Endothelial cell of umbilical vein (primary cell): ENCODE measurements around the gene HDAC4. TPM values are rescaled to one million over a fixed set of nuclear protein-coding genes. Genes with fewer than 3 reads are reported as not detected.

Experiments
- BruUV-seq: library from RNA; stranded (reverse); fragments of 400-500 nt; replicated peaks from 2 replicates; lab custom pipeline; 2021; lab: Mats Ljungman, UMichigan
- CTCF ChIA-PET: fragments of 300-600, 350-600 bp; sonication (Branson Sonifier 250); formaldehyde crosslinking; loops from one replicate; lab custom pipeline; 2021; ENCODE audit warnings: antibody characterized with exemption, inconsistent platforms; lab: Charles Lee
- POLR2A ChIA-PET: fragments of 300-600, 350-600 bp; sonication (Branson Sonifier 250); formaldehyde crosslinking; loops from one replicate; lab custom pipeline; 2021; ENCODE audit warnings: antibody characterized with exemption, inconsistent platforms; lab: Charles Lee
- DNase-seq: peaks from one replicate; pipeline ENCODE4 v3.0.0-alpha.2; 2011; ENCODE audit warnings: low read depth, low spot score
- FAIRE-seq: peaks from 2 replicates; lab custom pipeline; 2011; peaks lifted over from hg19 to GRCh38; lab: Jason Lieb, UNC
- H2AFZ ChIP-seq: 2 replicates; pipeline ENCODE4 v1.6.0; 2012; ENCODE audit warnings: low read depth, low read length, control low read depth, inconsistent platforms
- H3K27ac ChIP-seq: 2 replicates; pipeline ENCODE4 v1.5.1; 2011; ENCODE audit warnings: low read depth, mild to moderate bottlenecking, control low read depth, low read length, moderate library complexity; ENCODE audit not compliant: insufficient read depth
- H3K27me3 ChIP-seq, 2 experiments: 2 replicates each; pipeline versions ENCODE4 v1.6.0 to v1.6.1; 2011; ENCODE audit warnings: low read length in 2 of 2, mixed read lengths in 1 of 2; ENCODE audit not compliant: control insufficient read depth in 2 of 2, insufficient read depth in 2 of 2
- H3K36me3 ChIP-seq, 2 experiments: 2 replicates in 1 of 2; 3 replicates in 1 of 2; pipeline ENCODE4 v1.5.1; 2011; ENCODE audit warnings: low read length in 2 of 2, mild to moderate bottlenecking in 1 of 2, moderate library complexity in 1 of 2; ENCODE audit not compliant: control insufficient read depth in 2 of 2, insufficient read depth in 2 of 2; ENCODE audit errors: extremely low read depth in 1 of 2
- H3K4me1 ChIP-seq: 3 replicates; pipeline ENCODE4 v1.5.1; 2011; ENCODE audit warnings: mild to moderate bottlenecking, low read length; ENCODE audit not compliant: control insufficient read depth, insufficient read depth; ENCODE audit errors: extremely low read depth
- H3K4me2 ChIP-seq: 2 replicates; pipeline ENCODE4 v1.6.1; 2011; ENCODE audit warnings: low read length, control low read depth, mixed read lengths; ENCODE audit not compliant: insufficient read depth
- H3K4me3 ChIP-seq, 3 experiments: fragments of 200-600 bp in 1 of 3; sonication (generic), shearing (Covaris generic) in 1 of 3; replicated peaks in 1 of 3; 2 replicates each; pipeline ENCODE4 v1.5.1; 2011 to 2016; ENCODE audit warnings: control low read depth in 3 of 3, low read length in 3 of 3, mild to moderate bottlenecking in 2 of 3, inconsistent platforms in 1 of 3, low read depth in 1 of 3, moderate library complexity in 1 of 3; ENCODE audit not compliant: insufficient read depth in 1 of 3
- H3K79me2 ChIP-seq: 2 replicates; pipeline ENCODE4 v1.6.0; 2012; ENCODE audit warnings: low read length, inconsistent platforms; ENCODE audit not compliant: control insufficient read depth, insufficient read depth
- H3K9ac ChIP-seq: replicated peaks from 2 replicates; pipeline ENCODE3; 2011; ENCODE audit warnings: low read length, control low read depth; ENCODE audit not compliant: insufficient read depth; ENCODE audit errors: extremely low read depth
- H3K9me1 ChIP-seq: replicated peaks from 3 replicates; pipeline ENCODE4 v1.6.0; 2011; ENCODE audit warnings: mild to moderate bottlenecking, low read length; ENCODE audit not compliant: control insufficient read depth, insufficient read depth; ENCODE audit errors: extremely low read depth
- H3K9me3 ChIP-seq: replicated peaks from 2 replicates; pipeline ENCODE4 v1.5.1; 2012; ENCODE audit warnings: low read length, inconsistent platforms; ENCODE audit not compliant: control insufficient read depth, insufficient read depth
- H4K20me1 ChIP-seq: replicated peaks from 2 replicates; pipeline ENCODE3; 2011; ENCODE audit warnings: mild to moderate bottlenecking, low read length; ENCODE audit not compliant: control insufficient read depth, insufficient read depth; ENCODE audit errors: extremely low read depth
- EZH2 ChIP-seq: IDR thresholded peaks from 2 replicates; pipeline ENCODE4 v1.6.1; 2012; ENCODE audit warnings: borderline replicate concordance, low read depth, mild to moderate bottlenecking, moderate library complexity, low read length, inconsistent platforms; ENCODE audit not compliant: severe bottlenecking
- FOS ChIP-seq: IDR thresholded peaks from 2 replicates; pipeline ENCODE4 v1.6.1; 2011; ENCODE audit warnings: mild to moderate bottlenecking, low read length, moderate library complexity, borderline replicate concordance; ENCODE audit not compliant: insufficient read depth
- GATA2 ChIP-seq: IDR thresholded peaks from 2 replicates; pipeline ENCODE4 v1.7.0; 2011; ENCODE audit warnings: low read depth, mild to moderate bottlenecking, moderate library complexity, mixed read lengths, low read length; ENCODE audit not compliant: insufficient read length, insufficient read depth
- JUN ChIP-seq: IDR thresholded peaks from 2 replicates; pipeline ENCODE4 v1.6.1; 2011; ENCODE audit warnings: borderline replicate concordance, low read depth; ENCODE audit not compliant: insufficient read length, insufficient read depth
- MYC ChIP-seq: IDR thresholded peaks from one replicate; pipeline ENCODE4 v1.6.1; 2011; ENCODE audit warnings: mild to moderate bottlenecking, low read depth, low read length
- POLR2A ChIP-seq: IDR thresholded peaks from 2 replicates; pipeline ENCODE4 v1.6.1; 2012; ENCODE audit warnings: low read depth, mild to moderate bottlenecking, control low read depth, low read length
- POLR2AphosphoS5 ChIP-seq: IDR thresholded peaks from 2 replicates; pipeline ENCODE4 v1.6.1; 2012; ENCODE audit warnings: low read depth, mild to moderate bottlenecking, control low read depth, low read length, moderate library complexity; ENCODE audit not compliant: insufficient read depth
- dilution Hi-C: fragments of 300-500 bp; cut with MboI; formaldehyde crosslinking; loops from one replicate; pipeline ENCODE4 v1.15.0; 2019; ENCODE audit warnings: low sequenced_read_pairs; ENCODE audit not compliant: extremely low pct_ligation_motif_present
- intact Hi-C: fragments of 100-400 bp; cut with micrococcal nuclease; formaldehyde crosslinking; loops from one replicate; pipeline ENCODE4 v1.10.0; 2022
- polyA plus RNA-seq, 4 experiments: library from polyadenylated mRNA; depleted of rRNA in 3 of 4; stranded (reverse) in 3 of 4; unstranded in 1 of 4; fragments of >200 nt; gene quantifications; 2 replicates each; pipeline versions ENCODE4 v1.2.1 to v1.2.3, GENCODE V29; 2011 to 2012; ENCODE audit warnings: missing spikeins in 1 of 4
- total RNA-seq: library from RNA; stranded (reverse); gene quantifications from 2 replicates; pipeline ENCODE4 v1.2.3, GENCODE V29; 2021
- TF ChIP-seq, protein P1 (sequence below): IDR thresholded peaks from 2 replicates; pipeline ENCODE4 v1.6.1; 2011; ENCODE audit not compliant: insufficient read depth, insufficient read length
- TF ChIP-seq, protein P2 (sequence below), 2 donors: IDR thresholded peaks; 1 replicate in 1 of 2; 2 replicates in 1 of 2; pipeline ENCODE4 v1.5.1; 2011; ENCODE audit warnings: low read length in 2 of 2, mild to moderate bottlenecking in 2 of 2, moderate library complexity in 2 of 2, control low read depth in 1 of 2, inconsistent platforms in 1 of 2, low read depth in 1 of 2; ENCODE audit not compliant: insufficient read depth in 1 of 2; ENCODE audit errors: extremely low read depth in 1 of 2

The HDAC4 gene
- total and polyA plus RNA-seq, 2 donors (not counting 3 experiments of a cell fraction or from before 2014, with no cell fraction given): 13.4 to 33.0 TPM

DNA sequence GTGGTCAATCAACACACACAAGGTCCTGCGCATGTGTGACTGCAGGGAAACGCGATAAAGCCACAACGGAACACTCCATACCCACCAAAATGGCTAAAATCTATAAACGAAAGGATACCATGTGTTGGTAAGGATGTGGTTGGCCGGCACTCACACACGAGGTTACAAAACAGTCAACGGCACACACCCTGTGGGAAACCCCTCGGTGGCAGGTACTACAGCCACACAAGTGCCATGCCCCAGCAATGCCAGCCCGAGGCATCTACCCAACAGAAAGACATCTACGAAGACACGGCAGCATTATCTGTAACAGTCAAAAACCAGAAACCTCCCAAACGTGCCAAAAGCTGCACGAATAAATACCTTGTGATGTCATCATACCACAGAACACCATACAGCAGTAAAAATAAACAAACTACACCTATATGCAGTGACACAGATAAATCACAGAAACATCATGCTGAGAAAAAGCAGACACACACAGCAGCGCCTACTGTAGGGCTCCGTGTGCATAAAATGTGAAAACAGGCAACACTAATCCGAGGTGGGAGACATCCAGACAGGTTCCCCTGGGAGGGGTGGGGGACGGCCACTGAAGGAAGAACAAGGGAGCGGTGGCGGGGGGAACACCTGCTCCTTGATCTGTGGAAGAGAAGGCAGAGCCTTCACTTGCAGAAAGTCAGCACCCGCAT is 36.7 kb downstream of the HDAC4 start:
- Histone ChIP-seq H3K79me2 (no peaks in the 10 kb centered on the region), H3K9me1 (no peaks in the 10 kb centered on the region), H3K9ac (no peak overlapping the region), H3K4me2 (no peak overlapping the region), H2AFZ (no peak overlapping the region), H3K27ac (no peak overlapping the region), H3K9me3 (no peaks in the 10 kb centered on the region), H3K36me3 (no peaks in the 10 kb centered on the region), H3K27me3 (no peaks in the 10 kb centered on the region), H3K4me3 (no peak overlapping the region), H4K20me1 (no peaks in the 10 kb centered on the region), H3K4me1 (no peaks in the 10 kb centered on the region)
- no TSS peak for BruUV-seq
- no peak for DNase-seq
- no peak for FAIRE-seq
- intact Hi-C loops: no loop called here
- ChIA-PET CTCF (no interaction called here), POLR2A (no interaction called here)
- dilution Hi-C loops: no loop called here
- TF ChIP-seq POLR2AphosphoS5 (no peak), FOS (no peak), POLR2A (no peak), JUN (no peak), MYC (no peak), EZH2 (no peak), GATA2 (no peak)
- TF ChIP-seq, protein P1, sequence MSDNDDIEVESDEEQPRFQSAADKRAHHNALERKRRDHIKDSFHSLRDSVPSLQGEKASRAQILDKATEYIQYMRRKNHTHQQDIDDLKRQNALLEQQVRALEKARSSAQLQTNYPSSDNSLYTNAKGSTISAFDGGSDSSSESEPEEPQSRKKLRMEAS: no peak
- TF ChIP-seq, protein P2, sequence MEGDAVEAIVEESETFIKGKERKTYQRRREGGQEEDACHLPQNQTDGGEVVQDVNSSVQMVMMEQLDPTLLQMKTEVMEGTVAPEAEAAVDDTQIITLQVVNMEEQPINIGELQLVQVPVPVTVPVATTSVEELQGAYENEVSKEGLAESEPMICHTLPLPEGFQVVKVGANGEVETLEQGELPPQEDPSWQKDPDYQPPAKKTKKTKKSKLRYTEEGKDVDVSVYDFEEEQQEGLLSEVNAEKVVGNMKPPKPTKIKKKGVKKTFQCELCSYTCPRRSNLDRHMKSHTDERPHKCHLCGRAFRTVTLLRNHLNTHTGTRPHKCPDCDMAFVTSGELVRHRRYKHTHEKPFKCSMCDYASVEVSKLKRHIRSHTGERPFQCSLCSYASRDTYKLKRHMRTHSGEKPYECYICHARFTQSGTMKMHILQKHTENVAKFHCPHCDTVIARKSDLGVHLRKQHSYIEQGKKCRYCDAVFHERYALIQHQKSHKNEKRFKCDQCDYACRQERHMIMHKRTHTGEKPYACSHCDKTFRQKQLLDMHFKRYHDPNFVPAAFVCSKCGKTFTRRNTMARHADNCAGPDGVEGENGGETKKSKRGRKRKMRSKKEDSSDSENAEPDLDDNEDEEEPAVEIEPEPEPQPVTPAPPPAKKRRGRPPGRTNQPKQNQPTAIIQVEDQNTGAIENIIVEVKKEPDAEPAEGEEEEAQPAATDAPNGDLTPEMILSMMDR (IDR thresholded peaks at IDR 0.05; ENCODE audit: extremely low read depth in 1 of 2, insufficient read depth in 1 of 2, low read depth in 1 of 2, low read length in 2 of 2): no peak
